ENCODE measurements around the gene THADA.

DNA sequence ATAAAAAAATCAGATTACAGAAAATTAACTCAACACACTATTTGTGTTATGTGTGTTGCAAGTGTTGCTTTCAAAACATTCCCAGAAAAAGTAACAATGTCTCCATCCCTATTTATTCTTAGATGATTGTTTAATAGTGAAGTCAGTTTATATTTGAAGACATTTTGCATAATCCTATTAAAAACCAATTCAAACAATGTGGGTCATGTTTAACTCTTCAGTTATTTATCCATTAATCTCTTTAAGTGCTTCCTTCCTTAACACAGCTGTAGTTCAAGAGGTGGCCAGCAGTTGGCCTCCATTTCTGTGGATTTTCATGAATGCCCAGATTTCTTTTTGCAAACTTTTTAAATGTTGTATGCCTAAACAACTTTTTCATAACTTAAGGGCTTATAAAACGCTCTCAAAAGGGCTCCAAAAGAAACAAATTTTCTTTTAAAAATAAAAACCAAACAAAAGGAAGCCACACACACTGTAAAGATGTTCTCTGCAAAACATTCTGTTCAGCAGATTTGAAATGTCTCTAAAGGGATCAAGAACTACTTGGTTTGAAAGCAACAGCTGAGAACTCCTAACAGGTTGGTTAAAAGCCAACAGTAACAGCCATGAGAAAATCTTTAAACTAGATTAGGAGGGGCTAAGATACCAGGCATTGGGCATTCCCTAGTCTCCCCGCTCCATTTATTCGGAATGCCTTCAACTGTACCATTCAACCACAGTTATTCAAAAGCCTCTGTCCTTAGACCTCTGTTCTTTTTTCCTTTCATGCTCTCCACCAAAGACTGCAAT, 71.5 kb downstream of the THADA start:
- TF ChIP-seq, protein P1, sequence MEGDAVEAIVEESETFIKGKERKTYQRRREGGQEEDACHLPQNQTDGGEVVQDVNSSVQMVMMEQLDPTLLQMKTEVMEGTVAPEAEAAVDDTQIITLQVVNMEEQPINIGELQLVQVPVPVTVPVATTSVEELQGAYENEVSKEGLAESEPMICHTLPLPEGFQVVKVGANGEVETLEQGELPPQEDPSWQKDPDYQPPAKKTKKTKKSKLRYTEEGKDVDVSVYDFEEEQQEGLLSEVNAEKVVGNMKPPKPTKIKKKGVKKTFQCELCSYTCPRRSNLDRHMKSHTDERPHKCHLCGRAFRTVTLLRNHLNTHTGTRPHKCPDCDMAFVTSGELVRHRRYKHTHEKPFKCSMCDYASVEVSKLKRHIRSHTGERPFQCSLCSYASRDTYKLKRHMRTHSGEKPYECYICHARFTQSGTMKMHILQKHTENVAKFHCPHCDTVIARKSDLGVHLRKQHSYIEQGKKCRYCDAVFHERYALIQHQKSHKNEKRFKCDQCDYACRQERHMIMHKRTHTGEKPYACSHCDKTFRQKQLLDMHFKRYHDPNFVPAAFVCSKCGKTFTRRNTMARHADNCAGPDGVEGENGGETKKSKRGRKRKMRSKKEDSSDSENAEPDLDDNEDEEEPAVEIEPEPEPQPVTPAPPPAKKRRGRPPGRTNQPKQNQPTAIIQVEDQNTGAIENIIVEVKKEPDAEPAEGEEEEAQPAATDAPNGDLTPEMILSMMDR (IDR thresholded peaks at IDR 0.05; ENCODE audit: insufficient read depth, low read length): no peak
- no peak for TF ChIP-seq POLR2AphosphoS5 (IDR thresholded peaks at IDR 0.05; ENCODE audit: low read depth)
- TF ChIP-seq GABPA (IDR thresholded peaks at IDR 0.05; ENCODE audit: low read depth): no peak

Data from HL-60 (cell line).